ENCODE data around the gene SCFD2.
A peak's percentile ranks its signal among the peaks of the same experiment; 100 is the strongest.

Gene SCFD2

DNA sequence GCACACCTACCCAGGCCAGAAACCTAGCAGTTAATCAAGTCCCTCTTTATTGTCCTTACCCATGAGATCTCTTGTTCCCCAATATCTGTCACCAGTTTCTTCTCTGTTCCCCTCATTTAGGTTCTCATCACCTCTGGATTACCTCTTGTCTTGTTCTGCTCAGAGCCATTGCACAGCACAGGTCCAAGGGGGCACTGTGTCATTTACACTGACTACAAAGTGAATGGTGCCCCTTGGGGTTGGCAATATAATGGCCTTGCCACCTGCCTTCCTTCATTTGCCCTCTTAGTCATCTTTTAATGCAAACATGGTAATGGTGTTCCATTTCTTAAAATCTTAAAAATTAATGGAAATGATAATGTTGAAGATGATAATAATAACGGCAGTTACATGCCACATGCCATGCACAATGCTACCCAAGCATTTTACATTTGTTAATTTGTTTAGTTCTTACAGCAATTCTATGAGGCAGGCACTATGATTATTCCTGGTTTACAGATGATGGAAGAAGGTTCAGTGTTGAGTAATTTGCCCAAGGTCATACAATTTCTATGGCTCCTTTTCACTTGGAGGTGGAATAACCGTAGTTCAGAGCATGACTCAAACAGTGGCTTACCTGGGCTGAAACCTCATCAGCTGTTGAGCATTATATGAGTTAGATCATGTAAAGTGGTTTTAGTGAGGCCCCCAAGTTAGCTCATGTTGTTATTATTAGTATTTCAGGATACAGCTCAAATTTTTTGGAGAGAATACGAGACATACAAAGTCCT, 385.9 kb downstream of the SCFD2 start:
- DNase-seq: no peak

DNA sequence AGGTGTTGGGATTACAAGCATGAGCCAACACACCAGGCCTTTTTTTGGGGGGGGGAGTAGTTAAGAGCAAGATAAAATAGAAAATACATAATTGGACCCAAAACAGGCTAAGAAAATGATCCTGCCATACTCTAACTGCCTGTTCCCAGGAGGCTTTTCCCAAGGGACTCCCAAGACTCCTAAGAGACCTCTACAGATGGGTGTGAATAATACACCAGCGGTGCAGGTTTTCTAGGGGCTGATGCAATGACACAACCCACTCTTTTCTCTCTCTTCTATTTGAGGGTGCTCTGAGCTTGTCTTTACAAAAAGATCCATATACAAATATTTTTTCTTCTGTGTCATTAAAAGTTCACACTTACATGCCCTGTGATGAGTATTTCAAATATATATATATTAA, 386.8 kb downstream of the SCFD2 start:
- DNase-seq: no peak

DNA sequence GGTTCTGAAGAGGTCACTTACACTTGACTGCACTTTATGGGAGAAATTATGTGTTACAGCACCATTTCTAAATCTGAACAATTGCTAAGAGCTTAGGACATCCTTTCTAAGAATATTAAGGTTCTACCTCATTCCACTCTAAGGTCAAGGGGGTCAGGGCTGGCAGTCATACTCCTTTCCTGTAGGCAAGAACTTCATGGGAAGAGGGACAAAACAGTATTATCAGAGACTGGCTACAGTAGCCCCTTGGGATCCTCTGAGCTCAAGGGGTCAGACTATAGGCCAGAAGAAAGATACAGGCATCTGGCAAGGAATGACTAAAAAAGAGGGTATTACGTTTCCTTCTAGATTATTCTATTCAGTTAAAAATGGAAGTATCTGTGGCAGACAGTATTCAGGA, 388.6 kb downstream of the SCFD2 start:
- DNase-seq: no peak

DNA sequence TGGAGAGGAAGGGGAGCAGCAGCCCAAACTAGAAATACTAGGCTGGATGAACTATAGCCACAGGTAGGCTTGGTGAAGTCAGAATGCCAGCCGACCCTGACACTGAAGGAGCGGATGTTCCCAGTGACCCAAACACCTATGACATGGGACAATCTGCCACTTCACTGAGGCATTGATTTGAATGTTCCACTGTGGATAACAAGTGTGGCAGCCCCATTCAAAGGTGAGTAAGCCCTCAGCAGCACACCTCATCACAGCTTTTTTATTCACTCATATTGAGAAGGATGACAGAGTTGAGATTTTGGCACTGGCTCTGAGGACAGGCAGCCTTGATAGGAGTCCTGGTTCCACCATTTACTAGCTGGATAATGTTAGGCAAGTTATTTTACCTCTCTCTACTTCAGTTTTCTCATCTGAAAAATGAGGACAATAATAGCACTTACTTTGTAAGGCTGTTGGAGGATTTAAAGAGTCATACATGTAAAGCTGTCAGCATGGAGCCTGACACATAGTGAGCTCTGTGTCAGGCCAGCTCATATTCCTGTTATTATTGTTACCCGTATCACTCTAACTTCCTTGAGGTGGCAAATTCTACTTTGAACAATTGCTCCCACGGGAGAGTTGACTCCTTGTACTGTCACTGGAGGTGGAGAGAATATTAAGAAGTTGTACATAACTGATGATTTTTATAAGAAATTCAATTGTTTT, 389.2 kb downstream of the SCFD2 start:
- no peak for DNase-seq

DNA sequence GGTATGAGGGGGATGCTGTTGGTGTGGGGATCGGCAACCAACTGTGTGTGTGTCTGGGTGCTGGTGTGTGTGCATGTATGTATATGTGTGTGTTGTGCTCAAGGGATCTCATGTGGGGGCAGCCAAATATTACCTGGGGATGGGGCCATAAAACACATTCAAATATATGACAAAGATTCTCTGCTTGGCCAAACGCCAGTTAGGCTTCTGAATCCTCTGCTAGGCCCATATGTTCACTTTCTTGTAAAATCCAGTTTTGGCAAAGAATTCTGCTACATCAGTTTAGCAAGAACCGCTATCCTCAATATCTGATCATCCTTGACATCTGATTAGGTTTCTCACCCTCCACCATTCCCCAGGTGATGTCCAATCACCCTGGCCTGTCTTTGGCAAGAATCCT, 397.2 kb downstream of the SCFD2 start:
- no peak for DNase-seq

DNA sequence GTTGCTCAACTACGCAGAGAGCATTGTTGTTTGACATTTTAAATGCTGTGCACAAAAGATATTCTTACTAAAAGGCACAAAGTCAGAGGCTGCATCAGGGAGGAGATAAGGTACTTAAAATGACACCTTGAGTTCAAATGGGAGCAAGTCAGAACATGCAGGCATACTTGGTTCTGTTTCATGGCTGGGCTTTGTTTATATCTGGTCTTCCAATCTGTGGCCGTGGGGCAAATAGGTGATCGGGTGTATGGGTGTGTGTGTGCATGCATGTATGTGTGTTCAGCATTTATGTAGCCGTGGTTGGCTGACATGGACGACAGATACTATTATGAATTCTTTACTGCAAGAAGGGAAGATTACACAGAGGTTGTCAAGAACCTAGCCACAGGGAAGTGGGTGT, 397.6 kb downstream of the SCFD2 start:
- DNase-seq: no peak

DNA sequence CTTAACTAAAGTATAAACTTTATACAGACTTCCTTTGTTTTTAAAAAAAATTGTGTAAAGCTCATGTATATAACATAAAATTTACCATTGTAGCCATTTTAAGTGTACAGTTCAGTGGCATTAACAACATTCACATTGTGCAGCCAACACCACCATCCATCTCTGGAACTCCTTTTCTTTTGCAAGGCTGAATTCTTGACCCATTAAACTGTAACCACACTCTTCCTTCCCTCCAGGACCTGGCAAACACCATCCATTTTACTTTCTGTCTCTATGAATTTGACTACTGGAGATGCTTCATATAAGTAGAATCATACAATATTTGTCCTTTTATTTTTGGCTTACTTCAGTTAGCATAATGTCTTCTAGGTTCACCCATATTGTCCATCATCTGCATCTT, 399.1 kb downstream of the SCFD2 start:
- no peak for DNase-seq

DNA sequence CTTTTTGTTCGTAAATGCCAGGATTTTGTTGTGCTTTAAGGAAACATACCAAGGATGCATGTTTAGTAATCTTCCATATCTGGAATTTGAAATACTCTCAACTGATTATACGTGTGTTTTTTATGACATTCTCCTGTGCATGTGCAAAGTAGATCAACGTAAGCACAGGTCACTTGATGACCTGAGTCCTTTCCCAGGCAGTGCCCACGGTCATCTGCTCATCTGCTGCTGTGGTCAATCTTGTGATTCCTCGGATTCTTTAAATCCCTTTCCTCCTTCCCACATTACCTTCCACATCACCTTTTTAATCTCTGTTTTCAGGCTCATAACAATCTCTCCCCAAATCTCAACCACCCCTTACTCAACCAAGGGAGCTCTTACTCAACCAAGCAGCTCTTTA, 399.7 kb downstream of the SCFD2 start:
- DNase-seq: no peak

DNA sequence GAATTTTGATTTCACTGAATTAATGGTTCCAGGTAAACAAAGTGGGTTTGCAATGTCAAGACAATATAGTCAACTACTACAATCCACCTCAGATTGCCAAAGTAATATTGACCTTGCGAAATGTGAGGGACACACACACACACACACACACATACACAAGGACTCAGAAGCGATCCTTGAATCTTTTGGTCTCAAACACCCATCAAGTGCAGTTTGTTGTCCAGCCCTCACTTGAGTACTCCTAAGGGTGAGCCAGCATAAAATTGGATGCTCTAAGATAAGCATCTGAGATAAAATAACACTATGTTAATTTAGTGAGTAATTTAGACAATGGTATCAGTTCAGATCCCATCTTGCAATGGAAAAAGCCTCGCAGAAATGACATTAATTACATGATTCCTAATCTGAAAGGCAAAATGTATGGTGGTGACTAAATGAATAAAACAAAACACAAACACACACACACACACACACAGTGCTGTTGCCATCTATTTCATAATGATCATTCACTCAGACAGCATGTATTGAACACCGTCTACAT, 401.2 kb downstream of the SCFD2 start:
- DNase-seq: no peak

DNA sequence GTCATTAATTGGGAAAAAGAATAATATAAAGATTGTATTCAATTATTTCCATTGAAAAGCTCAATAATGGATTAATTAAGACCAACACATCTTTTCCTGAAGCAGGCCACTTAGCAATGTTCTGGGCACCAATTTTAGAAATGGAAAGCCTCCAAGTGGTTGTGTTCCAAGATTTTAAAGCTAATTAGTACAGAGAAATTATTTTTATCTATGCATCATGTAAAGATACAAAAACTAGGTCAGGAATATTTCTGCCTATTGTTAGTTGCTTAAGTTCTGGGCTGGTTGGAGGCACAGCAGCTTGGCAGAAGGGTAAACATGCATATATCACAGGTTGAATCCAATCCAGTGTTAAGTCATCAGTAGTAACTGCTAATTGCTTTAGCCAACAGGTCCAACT, 401.9 kb downstream of the SCFD2 start:
- DNase-seq: no peak

DNA sequence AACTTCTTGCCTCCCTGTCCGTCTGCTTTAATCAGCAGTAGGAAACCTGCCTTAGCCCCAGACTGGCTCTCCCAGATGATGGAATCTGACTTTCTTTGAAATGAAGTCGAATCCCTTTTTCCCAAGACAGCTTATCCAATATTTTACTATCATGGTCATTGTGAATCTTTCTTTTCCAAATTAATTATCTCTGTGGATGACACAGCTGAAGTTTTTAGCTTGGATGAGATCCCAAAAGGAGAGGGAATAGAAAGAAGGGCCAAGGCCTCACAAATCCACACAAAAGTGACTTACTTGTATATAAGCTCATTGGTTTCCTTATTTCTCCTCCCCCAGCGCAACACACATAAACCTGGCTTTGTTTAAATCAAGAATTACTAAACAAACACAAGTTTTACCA, 403.1 kb downstream of the SCFD2 start:
- no peak for DNase-seq

DNA sequence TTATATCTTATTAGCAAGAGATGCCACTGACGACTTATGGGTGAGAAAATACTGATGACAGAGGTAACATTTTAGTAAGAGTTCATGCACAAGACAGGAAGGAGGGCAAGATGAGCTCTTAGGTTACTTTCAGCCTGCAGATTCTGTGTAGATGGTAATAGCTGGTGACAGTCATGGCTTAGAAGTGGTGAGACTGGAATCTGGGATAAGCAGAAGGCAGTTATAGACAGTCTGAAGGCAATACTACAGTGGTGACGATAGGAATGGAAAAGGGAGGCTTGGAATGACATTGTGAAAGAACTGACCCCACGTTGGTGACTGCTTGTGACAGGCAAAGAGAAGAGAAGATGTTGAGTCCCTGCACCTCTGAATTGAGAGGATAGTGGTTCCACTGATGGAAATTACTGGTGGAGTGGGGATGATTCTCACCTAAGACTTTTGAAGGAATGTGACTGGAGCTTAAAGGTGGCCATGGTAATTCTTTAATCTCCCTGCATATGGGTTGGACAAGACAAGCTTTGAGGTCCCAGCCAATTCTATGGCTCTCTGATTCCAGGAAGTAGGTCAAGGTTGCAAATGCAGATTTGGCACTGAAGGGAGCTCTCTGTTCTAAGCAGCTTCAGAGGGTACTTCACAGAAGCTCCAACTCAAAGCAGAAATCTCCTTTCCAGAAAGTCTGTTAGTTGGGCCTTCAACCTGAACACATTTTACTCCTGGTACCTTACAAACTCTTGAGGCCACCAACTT, 404.0 kb downstream of the SCFD2 start:
- DNase-seq: no peak

DNA sequence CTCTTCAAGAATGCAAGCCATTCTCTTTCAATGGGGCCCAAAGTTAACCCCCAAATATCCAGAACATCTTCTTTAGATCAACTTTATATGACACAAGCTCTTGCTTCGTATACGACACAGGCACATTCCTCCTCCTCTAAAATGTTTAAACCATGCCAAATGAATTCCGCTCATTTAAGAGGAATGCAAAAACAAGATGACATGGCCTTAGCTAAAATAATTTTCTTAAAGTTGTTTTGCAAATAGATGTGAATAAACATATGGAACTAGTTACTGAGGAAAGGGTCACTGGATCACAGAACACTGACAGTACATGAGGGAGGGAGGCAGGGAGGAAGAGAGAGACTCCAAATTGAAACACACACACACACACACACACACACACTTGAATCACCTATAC, 406.3 kb downstream of the SCFD2 start:
- DNase-seq: no peak

DNA sequence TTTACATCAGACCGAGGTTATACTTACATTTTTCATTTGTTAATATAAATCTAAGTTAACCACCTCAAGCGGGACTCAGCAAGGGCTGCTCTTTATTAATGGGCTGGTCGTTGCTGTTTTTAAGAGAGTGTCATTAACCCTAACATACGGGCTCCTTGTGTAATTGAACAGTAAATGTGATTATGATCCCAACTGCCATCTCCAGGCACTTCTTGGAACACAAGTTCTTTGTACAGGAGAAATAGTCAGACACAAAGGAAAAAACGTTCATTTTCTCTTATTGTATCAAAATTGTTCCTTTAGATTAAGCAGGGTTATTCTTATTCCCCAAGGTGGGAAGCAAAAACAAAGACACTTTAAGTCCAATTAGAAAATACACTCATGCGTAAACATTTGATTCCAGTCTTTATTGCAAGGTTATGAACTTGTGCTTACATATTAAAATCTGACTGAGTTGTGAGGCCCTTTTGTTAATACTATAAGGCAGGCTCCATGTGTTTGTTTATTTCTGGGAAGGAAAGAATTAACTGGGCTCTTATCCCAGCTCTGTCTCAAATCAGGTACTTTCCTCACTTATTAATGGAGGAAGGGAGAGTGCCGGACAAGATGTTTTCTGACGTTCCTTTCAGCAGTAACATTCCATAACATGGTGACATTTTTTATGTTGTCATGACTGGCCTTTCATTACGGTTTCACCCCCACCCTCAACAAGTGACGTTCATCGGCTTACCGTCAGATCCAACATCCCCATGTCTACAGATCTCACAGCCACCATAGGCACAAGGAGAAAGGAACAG, 407.8 kb downstream of the SCFD2 start:
- DNase-seq: no peak

DNA sequence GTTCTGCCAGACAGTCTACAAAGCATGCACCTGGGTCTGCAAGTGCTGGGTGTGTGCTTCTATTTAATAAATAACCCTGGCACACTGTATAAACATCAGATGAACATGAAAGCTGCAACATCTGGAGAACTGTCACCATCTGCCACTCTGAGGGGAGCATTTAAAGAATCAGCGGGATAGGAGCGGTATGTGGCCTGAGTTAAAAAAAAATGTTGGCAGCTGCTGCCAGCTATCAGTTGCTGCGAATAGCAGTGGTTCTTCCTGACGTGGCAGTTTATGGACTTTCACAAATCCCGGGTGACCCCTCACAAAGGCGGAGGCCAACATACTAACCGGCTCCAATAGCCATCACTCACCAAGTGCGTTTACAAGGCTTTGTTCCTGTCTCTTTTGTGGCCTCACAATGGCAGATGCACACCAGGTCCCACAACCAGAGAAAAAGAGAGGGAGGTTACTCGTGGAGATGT, 408.6 kb downstream of the SCFD2 start:
- peak; percentile 22 for DNase-seq

DNA sequence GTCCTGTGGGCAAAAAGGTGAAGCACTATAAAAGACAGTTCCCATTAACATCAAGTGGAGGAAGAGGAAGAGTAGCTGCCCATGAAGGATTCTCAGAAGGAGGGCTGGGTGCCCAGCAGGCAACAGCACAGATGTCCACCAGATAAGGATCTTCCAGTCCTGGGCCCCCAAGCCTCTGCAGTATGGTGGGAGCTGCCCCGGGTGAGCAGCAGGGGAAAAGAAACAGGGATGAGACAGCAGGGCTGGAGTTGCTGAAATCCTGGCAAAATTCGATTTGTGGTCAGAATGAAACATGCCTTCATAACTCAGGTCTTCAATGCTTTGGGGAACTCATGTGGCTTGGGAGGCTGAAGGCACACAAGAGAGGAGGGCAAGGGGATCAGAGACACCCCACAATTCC, 409.2 kb downstream of the SCFD2 start:
- DNase-seq: no peak

DNA sequence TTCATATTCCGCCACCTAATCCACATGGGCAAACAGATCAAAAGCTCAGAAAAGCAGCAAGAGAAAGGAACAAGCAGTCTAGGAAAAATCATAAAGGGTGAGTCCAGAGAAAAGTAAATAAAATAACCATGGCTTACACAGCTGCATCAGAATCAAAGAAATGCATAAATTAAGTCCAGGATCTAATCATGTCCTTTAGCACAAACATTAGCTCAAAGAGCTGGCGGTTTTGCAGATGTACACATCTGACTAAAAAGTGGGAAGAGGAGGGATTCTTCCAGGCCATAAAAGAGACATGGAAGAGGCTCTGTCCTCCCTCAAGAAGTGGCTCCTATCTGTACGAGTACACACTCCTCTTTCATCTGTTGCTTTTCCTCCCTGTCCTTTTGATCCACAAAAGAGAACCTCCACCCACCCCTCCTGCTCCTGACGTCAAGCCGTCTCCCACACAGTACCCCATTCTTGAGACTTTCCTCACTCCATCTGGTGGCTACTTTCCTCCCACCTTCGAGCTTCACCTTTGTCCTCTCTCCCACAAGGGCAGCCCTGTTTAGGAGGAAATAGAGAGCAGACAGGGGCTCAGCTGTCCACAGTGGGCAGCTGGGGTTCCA, 411.2 kb downstream of the SCFD2 start:
- no peak for DNase-seq

DNA sequence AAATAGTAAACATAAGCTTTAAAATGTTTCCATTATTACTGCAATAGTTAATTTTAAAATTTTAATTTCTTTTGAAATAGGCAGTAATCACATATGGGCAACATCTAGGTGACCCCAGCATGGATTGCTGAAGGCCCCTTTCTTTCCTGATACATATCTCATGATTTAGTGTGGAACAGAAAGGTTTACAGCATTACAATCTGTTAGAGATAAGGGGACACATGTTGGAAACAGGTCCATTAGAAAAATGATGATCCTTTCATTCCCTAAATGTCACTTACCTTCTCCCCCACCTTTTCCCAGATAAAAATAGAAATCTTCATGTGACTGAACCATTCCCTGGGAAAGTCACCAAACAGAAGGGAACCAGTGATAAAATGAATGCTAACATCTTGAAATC, 413.3 kb downstream of the SCFD2 start:
- DNase-seq: no peak

DNA sequence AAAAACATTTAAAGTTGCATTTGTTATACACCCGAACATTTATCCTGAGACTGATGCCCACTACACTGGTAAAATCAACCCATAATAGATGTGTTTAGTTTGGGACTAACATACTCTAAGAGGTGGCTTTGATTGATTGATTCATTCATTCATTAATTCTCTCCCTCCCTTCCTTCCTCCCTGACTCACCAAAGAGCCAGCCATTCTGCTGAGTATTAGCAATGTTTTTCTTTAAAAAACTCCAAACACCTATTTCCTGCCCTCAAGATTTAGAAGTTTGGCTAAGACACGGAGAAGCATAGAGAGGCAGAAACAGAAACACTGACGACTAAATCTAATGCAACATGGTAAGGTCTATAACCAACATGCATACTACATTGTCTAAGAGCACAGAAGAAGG, 414.8 kb downstream of the SCFD2 start:
- DNase-seq: no peak

DNA sequence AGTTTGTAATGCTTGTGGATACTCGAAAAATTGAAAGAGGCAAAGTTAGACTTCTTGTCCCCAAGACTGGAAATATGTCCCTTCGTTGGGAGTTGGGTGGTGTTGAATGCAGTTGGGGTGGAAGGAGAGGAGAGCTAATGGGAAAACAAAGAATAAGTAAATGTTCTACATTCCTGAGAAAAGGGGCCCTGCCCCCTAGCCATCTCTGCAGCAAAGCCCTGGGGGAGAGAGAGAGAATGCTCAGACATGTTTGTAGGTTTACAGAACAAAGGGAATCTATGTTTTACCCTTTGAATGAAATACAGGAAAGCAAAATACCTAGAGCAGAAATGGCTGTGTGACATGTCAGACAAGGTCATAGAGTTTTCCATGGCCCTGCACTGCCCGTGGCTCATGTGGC, 415.6 kb downstream of the SCFD2 start:
- no peak for DNase-seq

DNA sequence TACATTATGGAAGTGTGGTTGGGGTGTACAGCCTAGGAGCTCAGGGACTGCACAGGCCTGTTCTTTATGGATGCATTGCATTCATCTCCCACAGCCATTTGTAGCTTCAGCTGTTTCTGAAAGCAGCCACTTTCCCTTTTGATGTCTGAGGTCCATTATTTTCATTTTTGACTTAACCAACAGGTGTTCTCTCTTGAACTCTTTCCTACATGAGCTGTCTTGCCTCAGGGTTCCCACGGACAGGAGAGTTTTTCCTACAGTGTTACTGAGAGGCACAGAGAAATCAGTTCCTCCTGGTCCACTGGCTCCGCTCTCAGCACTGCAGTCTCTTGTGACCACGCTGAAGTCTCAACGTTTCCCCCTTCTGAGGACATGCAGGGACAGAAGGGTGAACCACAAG, 416.5 kb downstream of the SCFD2 start:
- DNase-seq: no peak

DNA sequence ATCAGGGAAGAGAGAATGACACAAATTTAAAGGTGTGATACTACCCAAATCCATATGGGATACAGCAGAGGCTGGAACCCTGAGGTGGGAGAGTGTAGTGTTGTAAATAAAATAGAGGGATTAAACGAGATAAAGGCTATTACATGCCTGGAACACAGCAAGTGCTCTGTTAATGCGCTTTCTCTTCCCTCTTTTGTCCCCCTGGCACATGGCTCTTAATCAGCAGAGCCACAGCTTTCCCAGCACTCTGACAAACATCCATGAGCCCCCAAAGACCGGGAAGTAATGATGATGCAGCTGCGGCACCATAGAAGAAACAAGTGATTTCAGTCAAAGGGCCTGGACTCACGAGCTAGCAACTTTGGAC, 417.8 kb downstream of the SCFD2 start:
- no peak for DNase-seq

Measured in NCI-H2029 treated with DMSO at 0.1 percent for 48 hours (cell line).